K562 (cell line): ENCODE results near the gene ASMTL. TPM values are rescaled to one million over a fixed set of nuclear protein-coding genes. Genes with fewer than 3 reads are reported as not detected.
A peak's percentile ranks its signal among the peaks of the same experiment; 100 is the strongest.

ENCODE experiments used
- ARID1B ChIP-seq: fragments of 450-650 bp; IDR thresholded peaks from 2 replicates; pipeline ENCODE4 v1.6.1; 2016; ENCODE audit warnings: antibody characterized with exemption, mild to moderate bottlenecking, inconsistent platforms
- BRF1 ChIP-seq: IDR thresholded peaks from 3 replicates; pipeline ENCODE4 v1.6.1; 2011; ENCODE audit warnings: borderline replicate concordance, mild to moderate bottlenecking; ENCODE audit not compliant: insufficient read length; ENCODE audit errors: extremely low read depth
- CBFA2T2 ChIP-seq: fragments of 450-650 bp; conservative IDR thresholded peaks from 2 replicates; pipeline ENCODE4 v1.6.1; 2017; ENCODE audit warnings: mild to moderate bottlenecking
- CBFB ChIP-seq: sonication (generic); formaldehyde crosslinking; IDR thresholded peaks from 2 replicates; pipeline ENCODE4 v1.4.0; 2020; ENCODE audit warnings: mild to moderate bottlenecking, missing genetic modification reagents
- CSDE1 ChIP-seq, 2 experiments: fragments of 450-650 bp; IDR thresholded peaks; 2 replicates each; pipeline ENCODE4 v1.6.1; 2016; ENCODE audit warnings: mild to moderate bottlenecking in 1 of 2
- KDM2B ChIP-seq: fragments of 250-450 bp; sonication (Bioruptor Pico); IDR thresholded peaks from 2 replicates; pipeline ENCODE4 v1.8.0; 2021; ENCODE audit warnings: mild to moderate bottlenecking, moderate library complexity
- KLF1 ChIP-seq: fragments of 450-650 bp; IDR thresholded peaks from 2 replicates; pipeline ENCODE4 v1.6.1; 2016; ENCODE audit warnings: missing genetic modification characterization, missing compliant biosample characterization
- MXI1 ChIP-seq: IDR thresholded peaks from 2 replicates; pipeline ENCODE4 v1.6.1; 2011; ENCODE audit warnings: low read depth, mild to moderate bottlenecking, improper control_type of control experiment, low read length
- PATZ1 ChIP-seq: fragments of 250-450 bp; sonication (Bioruptor Pico); IDR thresholded peaks from 2 replicates; pipeline ENCODE4 v1.5.0; 2020; ENCODE audit warnings: mild to moderate bottlenecking, borderline replicate concordance
- PML ChIP-seq: IDR thresholded peaks from 2 replicates; pipeline ENCODE4 v1.6.1; 2012; ENCODE audit warnings: low read length, inconsistent platforms
- TBL1XR1 ChIP-seq, 2 experiments: IDR thresholded peaks; 2 replicates each; pipeline ENCODE4 v1.6.1; 2012; ENCODE audit warnings: improper control_type of control experiment in 2 of 2, low read length in 2 of 2, mild to moderate bottlenecking in 1 of 2
- TEAD4 ChIP-seq, 2 experiments: sonication (generic) in 1 of 2; formaldehyde crosslinking in 1 of 2; IDR thresholded peaks; 2 replicates each; pipeline versions ENCODE4 v1.6.1 to v1.8.0; 2012 to 2022; ENCODE audit warnings: borderline replicate concordance in 1 of 2, inconsistent platforms in 1 of 2, low read length in 1 of 2, mild to moderate bottlenecking in 1 of 2, missing genetic modification reagents in 1 of 2
- TRIM24 ChIP-seq, 2 experiments: fragments of 450-650 bp; IDR thresholded peaks; 2 replicates each; pipeline ENCODE4 v1.6.1; 2016
- TSC22D4 ChIP-seq: fragments of 450-650 bp; IDR thresholded peaks from 2 replicates; pipeline ENCODE4 v1.6.1; 2016; ENCODE audit warnings: missing genetic modification characterization, missing biosample characterization, control low read depth
- ZBTB17 ChIP-seq: fragments of 450-650 bp; formaldehyde crosslinking; IDR thresholded peaks from 2 replicates; pipeline ENCODE4 v1.4.0; 2020; ENCODE audit warnings: mild to moderate bottlenecking
- ZNF124 ChIP-seq: sonication (generic); formaldehyde crosslinking; IDR thresholded peaks from 2 replicates; pipeline ENCODE4 v1.8.1; 2022; ENCODE audit warnings: missing genetic modification reagents
- ZNF274 ChIP-seq: IDR thresholded peaks from 2 replicates; pipeline ENCODE4 v1.6.1; 2011; ENCODE audit warnings: low read depth, mild to moderate bottlenecking, low read length, moderate library complexity, borderline replicate concordance
- ZNF695 ChIP-seq: fragments of 450-650 bp; formaldehyde crosslinking; IDR thresholded peaks from 2 replicates; pipeline ENCODE4 v1.4.0; 2020; ENCODE audit warnings: mild to moderate bottlenecking, moderate library complexity
- polyA plus RNA-seq, 8 experiments: library from polyadenylated mRNA; depleted of rRNA in 4 of 8; stranded (reverse) in 5 of 8; unstranded in 3 of 8; fragments of >200 nt; fragmentation: Nextera tagmentation in 2 of 8; fragmentation: Illumina TruSeq in 1 of 8; extraction: Ambion mirVana in 2 of 8; extraction: Trizol in 1 of 8; gene quantifications; 2 replicates each; pipeline versions ENCODE4 v1.2.1 to v1.2.3, GENCODE V29; 2011 to 2014; ENCODE audit warnings: inconsistent platforms in 1 of 8, missing spikeins in 1 of 8
- total RNA-seq, 7 experiments: library from RNA; depleted of rRNA in 6 of 7; stranded (reverse); fragments of >200 nt in 6 of 7; fragmentation: Illumina TruSeq in 2 of 7; extraction: Trizol in 2 of 7; gene quantifications; 2 replicates each; pipeline versions ENCODE4 v1.2.1 to v1.2.3, GENCODE V29; 2011 to 2021; ENCODE audit warnings: low replicate concordance in 1 of 7
- TF ChIP-seq, protein P1 (sequence below): fragments of 450-650 bp; IDR thresholded peaks from 2 replicates; pipeline ENCODE4 v1.6.1; 2016
- TF ChIP-seq, protein P2 (sequence below): sonication (generic); formaldehyde crosslinking; IDR thresholded peaks from 2 replicates; pipeline ENCODE4 v1.8.1; 2023; ENCODE audit warnings: mild to moderate bottlenecking, missing genetic modification reagents
- TF ChIP-seq, protein P3 (sequence below), 2 experiments: fragments of 200-800 bp in 1 of 2; sonication (Bioruptor generic) in 1 of 2; sonication (generic) in 1 of 2; formaldehyde crosslinking in 1 of 2; IDR thresholded peaks in 1 of 2; conservative IDR thresholded peaks in 1 of 2; 2 replicates each; pipeline versions ENCODE4 v1.5.0 to v1.6.1; 2016 to 2020; ENCODE audit warnings: missing compliant biosample characterization in 1 of 2, missing genetic modification characterization in 1 of 2, missing genetic modification reagents in 1 of 2

The ASMTL gene
- total and polyA plus RNA-seq, 9 of the 15 experiments (the other 6 are each of a cell fraction or from before 2014, with no cell fraction given) = 0.56 to 20.6 (median 7.6) TPM

- no peak for TF ChIP-seq ZNF274
- TF ChIP-seq CBFB (CRISPR knock-in tag) = no peak
- TF ChIP-seq, protein P1, sequence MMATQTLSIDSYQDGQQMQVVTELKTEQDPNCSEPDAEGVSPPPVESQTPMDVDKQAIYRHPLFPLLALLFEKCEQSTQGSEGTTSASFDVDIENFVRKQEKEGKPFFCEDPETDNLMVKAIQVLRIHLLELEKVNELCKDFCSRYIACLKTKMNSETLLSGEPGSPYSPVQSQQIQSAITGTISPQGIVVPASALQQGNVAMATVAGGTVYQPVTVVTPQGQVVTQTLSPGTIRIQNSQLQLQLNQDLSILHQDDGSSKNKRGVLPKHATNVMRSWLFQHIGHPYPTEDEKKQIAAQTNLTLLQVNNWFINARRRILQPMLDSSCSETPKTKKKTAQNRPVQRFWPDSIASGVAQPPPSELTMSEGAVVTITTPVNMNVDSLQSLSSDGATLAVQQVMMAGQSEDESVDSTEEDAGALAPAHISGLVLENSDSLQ = peak; percentile 95
- no peak for TF ChIP-seq KLF1 (tag)
- TF ChIP-seq KDM2B (CRISPR knock-in tag) = no peak
- TF ChIP-seq, protein P2, sequence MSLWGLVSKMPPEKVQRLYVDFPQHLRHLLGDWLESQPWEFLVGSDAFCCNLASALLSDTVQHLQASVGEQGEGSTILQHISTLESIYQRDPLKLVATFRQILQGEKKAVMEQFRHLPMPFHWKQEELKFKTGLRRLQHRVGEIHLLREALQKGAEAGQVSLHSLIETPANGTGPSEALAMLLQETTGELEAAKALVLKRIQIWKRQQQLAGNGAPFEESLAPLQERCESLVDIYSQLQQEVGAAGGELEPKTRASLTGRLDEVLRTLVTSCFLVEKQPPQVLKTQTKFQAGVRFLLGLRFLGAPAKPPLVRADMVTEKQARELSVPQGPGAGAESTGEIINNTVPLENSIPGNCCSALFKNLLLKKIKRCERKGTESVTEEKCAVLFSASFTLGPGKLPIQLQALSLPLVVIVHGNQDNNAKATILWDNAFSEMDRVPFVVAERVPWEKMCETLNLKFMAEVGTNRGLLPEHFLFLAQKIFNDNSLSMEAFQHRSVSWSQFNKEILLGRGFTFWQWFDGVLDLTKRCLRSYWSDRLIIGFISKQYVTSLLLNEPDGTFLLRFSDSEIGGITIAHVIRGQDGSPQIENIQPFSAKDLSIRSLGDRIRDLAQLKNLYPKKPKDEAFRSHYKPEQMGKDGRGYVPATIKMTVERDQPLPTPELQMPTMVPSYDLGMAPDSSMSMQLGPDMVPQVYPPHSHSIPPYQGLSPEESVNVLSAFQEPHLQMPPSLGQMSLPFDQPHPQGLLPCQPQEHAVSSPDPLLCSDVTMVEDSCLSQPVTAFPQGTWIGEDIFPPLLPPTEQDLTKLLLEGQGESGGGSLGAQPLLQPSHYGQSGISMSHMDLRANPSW (CRISPR knock-in tag) = no peak
- TF ChIP-seq TBL1XR1 (IDR thresholded peaks at IDR 0.05; ENCODE audit: low read length in 2 of 2) = peak in 1 of 2 experiments; percentile 80; a peak in 2 of 4 replicates
- TF ChIP-seq ZNF124 (CRISPR knock-in tag) = no peak
- peak; percentile 75 for TF ChIP-seq CBFA2T2
- TF ChIP-seq PML = peak; percentile 85; the same call in 1 of the 2 replicates
- TF ChIP-seq, protein P3, sequence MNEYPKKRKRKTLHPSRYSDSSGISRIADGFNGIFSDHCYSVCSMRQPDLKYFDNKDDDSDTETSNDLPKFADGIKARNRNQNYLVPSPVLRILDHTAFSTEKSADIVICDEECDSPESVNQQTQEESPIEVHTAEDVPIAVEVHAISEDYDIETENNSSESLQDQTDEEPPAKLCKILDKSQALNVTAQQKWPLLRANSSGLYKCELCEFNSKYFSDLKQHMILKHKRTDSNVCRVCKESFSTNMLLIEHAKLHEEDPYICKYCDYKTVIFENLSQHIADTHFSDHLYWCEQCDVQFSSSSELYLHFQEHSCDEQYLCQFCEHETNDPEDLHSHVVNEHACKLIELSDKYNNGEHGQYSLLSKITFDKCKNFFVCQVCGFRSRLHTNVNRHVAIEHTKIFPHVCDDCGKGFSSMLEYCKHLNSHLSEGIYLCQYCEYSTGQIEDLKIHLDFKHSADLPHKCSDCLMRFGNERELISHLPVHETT (CRISPR knock-in tag; conservative IDR thresholded peaks at IDR 0.05 in 1 of 2, IDR thresholded peaks at IDR 0.05 in 1 of 2) = no peak; a peak in 1 of 4 replicates
- no peak for TF ChIP-seq PATZ1 (CRISPR knock-in tag)
- TF ChIP-seq ZBTB17 = no peak
- TF ChIP-seq ARID1B = peak; percentile 97
- peak; percentile 59 to 83; a peak in 3 of 4 replicates for TF ChIP-seq TRIM24 (IDR thresholded peaks at IDR 0.05)
- TF ChIP-seq ZNF695 (CRISPR knock-in tag) = no peak
- no peak for TF ChIP-seq CSDE1 (IDR thresholded peaks at IDR 0.05)
- peak; percentile 94 for TF ChIP-seq TEAD4 (IDR thresholded peaks at IDR 0.05; ENCODE audit: low read length)
- TF ChIP-seq TEAD4 (CRISPR knock-in tag; IDR thresholded peaks at IDR 0.05; ENCODE audit: borderline replicate concordance) = no peak
- TF ChIP-seq TSC22D4 (tag) = no peak
- no peak for TF ChIP-seq BRF1
- TF ChIP-seq MXI1 = no peak
These were observed 25.2 kb upstream of the ASMTL start (continued) for GRCh38 chrX:1477801-1478458.
